Measurements from ENCODE around the gene EEF2KMT.

GRCh38 chr16:5058476-5058875 is 39.1 kb downstream of the EEF2KMT start:
- TF ChIP-seq EP300 (IDR thresholded peaks at IDR 0.05; ENCODE audit: low read depth) (no peak), POLR2A (IDR thresholded peaks at IDR 0.05) (no peak)
- TF ChIP-seq, protein P1, sequence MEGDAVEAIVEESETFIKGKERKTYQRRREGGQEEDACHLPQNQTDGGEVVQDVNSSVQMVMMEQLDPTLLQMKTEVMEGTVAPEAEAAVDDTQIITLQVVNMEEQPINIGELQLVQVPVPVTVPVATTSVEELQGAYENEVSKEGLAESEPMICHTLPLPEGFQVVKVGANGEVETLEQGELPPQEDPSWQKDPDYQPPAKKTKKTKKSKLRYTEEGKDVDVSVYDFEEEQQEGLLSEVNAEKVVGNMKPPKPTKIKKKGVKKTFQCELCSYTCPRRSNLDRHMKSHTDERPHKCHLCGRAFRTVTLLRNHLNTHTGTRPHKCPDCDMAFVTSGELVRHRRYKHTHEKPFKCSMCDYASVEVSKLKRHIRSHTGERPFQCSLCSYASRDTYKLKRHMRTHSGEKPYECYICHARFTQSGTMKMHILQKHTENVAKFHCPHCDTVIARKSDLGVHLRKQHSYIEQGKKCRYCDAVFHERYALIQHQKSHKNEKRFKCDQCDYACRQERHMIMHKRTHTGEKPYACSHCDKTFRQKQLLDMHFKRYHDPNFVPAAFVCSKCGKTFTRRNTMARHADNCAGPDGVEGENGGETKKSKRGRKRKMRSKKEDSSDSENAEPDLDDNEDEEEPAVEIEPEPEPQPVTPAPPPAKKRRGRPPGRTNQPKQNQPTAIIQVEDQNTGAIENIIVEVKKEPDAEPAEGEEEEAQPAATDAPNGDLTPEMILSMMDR (IDR thresholded peaks at IDR 0.05) = no peak

All from transverse colon (tissue), 3 donors.